ENCODE data around the gene YRDC.

DNA sequence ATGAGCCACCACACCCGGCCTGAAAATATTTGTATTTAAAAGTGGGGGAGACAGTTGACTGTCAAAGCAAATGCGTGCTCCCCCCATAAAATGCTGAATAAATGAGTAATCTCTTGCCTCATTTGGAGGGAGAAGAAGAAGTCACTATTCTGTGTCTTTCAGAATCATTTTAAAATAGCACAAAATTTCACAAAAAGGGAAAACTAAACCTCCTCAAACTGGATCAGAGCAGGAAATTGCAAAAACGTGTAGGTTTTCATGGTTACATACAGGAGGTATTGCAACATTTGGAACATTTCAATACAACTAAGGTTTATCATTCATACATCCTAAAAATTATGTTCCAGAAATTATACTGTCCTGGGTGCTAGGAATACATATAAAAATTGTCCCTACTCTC, 37.8 kb upstream of the YRDC start:
- TF ChIP-seq, protein P1, sequence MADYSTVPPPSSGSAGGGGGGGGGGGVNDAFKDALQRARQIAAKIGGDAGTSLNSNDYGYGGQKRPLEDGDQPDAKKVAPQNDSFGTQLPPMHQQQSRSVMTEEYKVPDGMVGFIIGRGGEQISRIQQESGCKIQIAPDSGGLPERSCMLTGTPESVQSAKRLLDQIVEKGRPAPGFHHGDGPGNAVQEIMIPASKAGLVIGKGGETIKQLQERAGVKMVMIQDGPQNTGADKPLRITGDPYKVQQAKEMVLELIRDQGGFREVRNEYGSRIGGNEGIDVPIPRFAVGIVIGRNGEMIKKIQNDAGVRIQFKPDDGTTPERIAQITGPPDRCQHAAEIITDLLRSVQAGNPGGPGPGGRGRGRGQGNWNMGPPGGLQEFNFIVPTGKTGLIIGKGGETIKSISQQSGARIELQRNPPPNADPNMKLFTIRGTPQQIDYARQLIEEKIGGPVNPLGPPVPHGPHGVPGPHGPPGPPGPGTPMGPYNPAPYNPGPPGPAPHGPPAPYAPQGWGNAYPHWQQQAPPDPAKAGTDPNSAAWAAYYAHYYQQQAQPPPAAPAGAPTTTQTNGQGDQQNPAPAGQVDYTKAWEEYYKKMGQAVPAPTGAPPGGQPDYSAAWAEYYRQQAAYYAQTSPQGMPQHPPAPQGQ (CRISPR knock-in tag; IDR thresholded peaks at IDR 0.05; ENCODE audit: borderline replicate concordance) = no peak
- no peak for TF ChIP-seq GLI4 (CRISPR knock-in tag; IDR thresholded peaks at IDR 0.05; ENCODE audit: borderline replicate concordance)
- TF ChIP-seq RXRA (CRISPR knock-in tag; IDR thresholded peaks at IDR 0.05) = no peak
- no peak for TF ChIP-seq CBFB (CRISPR knock-in tag; IDR thresholded peaks at IDR 0.05)

Data from HepG2 (cell line).